Measurements from ENCODE around the gene SAFB2. TPM values are rescaled to one million over a fixed set of nuclear protein-coding genes. Genes with fewer than 3 reads are reported as not detected.

Gene SAFB2
- polyA plus RNA-seq, 1 of the 3 experiments (the other 2 are of a cell fraction): 37.7 TPM

DNA sequence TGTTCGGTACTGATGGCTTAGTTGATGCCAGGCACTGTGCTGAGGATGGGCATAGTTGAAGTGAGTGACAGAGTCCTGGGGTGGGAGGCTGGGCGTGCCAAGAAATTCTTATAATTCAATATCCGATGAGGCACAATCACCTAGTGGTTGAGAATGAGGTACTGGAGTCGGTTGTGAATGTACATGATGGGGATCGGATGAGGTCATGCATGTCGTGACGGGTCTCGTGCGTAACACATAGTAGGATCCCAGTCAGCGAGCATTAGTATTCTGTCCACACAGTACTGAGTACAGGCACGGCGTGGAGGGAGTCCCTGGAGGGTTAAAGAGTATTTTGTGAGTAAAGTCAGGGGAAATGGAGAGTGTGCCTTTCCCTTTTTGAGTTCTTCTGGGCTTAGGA, 3.1 kb upstream of the SAFB2 start:
- WGBS (ENCODE audit: low lambda C conversion rate): 94% methylated on average over 12 of the region's 12 CpGs
- peaks cover 10 to 29% of the 10 kb centered on the region in 2 experiments; a peak in 3 of 4 replicates for H3K4me1 ChIP-seq (ENCODE audit: control insufficient read depth in 1 of 2, insufficient read depth in 2 of 2, low read depth in 1 of 2, low read length in 1 of 2)
- H4K20me1 ChIP-seq (ENCODE audit: insufficient read depth): peaks cover 66% of the 10 kb centered on the region
- peaks cover 53% of the 10 kb centered on the region in 2 experiments for H3K36me3 ChIP-seq (replicated peaks in 1 of 2; ENCODE audit: control insufficient read depth in 1 of 2, insufficient read depth in 2 of 2, low read length in 1 of 2)
- H3K9me3 ChIP-seq: no peaks in the 10 kb centered on the region
- no peaks in the 10 kb centered on the region for H3K27me3 ChIP-seq (ENCODE audit: insufficient read depth)
- peaks cover 96% of the 10 kb centered on the region for H3K79me2 ChIP-seq (ENCODE audit: insufficient read depth)
- H3K27ac ChIP-seq (ENCODE audit: low read depth in 2 of 2, low read length in 1 of 2): no peak overlapping the region
- no peak overlapping the region for H3K4me3 ChIP-seq (ENCODE audit: low read depth in 2 of 2, low read length in 1 of 2)
- TF ChIP-seq ELF1 (IDR thresholded peaks at IDR 0.05): no peak
- TF ChIP-seq, protein P1, sequence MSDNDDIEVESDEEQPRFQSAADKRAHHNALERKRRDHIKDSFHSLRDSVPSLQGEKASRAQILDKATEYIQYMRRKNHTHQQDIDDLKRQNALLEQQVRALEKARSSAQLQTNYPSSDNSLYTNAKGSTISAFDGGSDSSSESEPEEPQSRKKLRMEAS (IDR thresholded peaks at IDR 0.05; ENCODE audit: low read depth): no peak
- no peak for TF ChIP-seq POLR2AphosphoS5 (IDR thresholded peaks at IDR 0.05; ENCODE audit: low read depth, low read length)
- no peak for TF ChIP-seq TEAD4 (IDR thresholded peaks at IDR 0.05; ENCODE audit: borderline replicate concordance, insufficient read depth)
- TF ChIP-seq EZH2phosphoT487 (IDR thresholded peaks at IDR 0.05; ENCODE audit: borderline replicate concordance, low read depth): no peak
- TF ChIP-seq CTCF (IDR thresholded peaks at IDR 0.05): no peak
- no peak for TF ChIP-seq CHD2 (IDR thresholded peaks at IDR 0.05; ENCODE audit: low read length, partially characterized antibody)
- TF ChIP-seq SMC3 (IDR thresholded peaks at IDR 0.05; ENCODE audit: low read depth, low read length): no peak
- TF ChIP-seq GABPA (IDR thresholded peaks at IDR 0.05; ENCODE audit: low read depth): no peak
- TF ChIP-seq NRF1 (IDR thresholded peaks at IDR 0.05; ENCODE audit: low read depth, low read length): no peak
- TF ChIP-seq YY1 (IDR thresholded peaks at IDR 0.05; ENCODE audit: low read depth): no peak
- TF ChIP-seq FOXM1 (IDR thresholded peaks at IDR 0.05; ENCODE audit: low read depth): no peak
- ChIA-PET CTCF (interaction anchor here (1.2 kb wide), 2 partner anchors 10 to 11 kb away, joined by 3 to 5 read pairs; no protein-coding TSS in a partner anchor), POLR2A (no interaction called here)
- H3K9ac ChIP-seq: no peak overlapping the region
- H3F3A ChIP-seq (replicated peaks; ENCODE audit: insufficient read depth): no peaks in the 10 kb centered on the region
- no peak overlapping the region for H2AFZ ChIP-seq (ENCODE audit: low read depth)
- DNase-seq: no peak
- no peaks in the 10 kb centered on the region for H3K9me2 ChIP-seq
- peak overlapping the region; percentile 85; the same call in 1 of the 2 replicates for H3K4me2 ChIP-seq

DNA sequence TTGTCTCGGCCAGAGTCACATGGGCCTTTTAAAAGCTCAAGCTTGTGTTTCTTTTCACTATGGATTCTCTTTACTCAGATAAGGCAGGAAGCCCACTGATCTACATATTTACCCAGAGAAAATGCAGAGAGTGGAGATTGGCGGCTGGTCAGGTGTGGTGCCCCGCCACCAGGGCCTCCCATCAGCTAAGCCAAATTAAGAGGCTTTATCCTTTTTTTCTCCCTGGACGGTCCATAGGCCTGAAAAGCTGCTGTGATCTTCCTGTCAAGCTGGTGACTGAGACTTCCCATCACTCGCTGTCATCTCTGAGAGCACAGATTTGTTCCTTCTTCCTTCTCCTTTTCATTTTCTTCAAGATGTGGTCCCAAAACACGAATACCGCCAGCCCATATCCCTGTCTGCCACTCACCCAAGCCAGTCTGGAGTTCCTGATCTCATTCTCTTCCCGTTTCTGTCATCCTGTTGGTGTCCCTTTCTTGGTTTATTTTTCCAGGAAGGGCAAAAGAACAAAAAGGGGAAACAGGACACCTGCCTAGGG, 2.2 kb upstream of the SAFB2 start:
- no peak overlapping the region for H2AFZ ChIP-seq (ENCODE audit: low read depth)
- H4K20me1 ChIP-seq (ENCODE audit: insufficient read depth): peaks cover 59% of the 10 kb centered on the region
- WGBS (ENCODE audit: low lambda C conversion rate): 65% methylated on average over 8 of the region's 8 CpGs
- ChIA-PET CTCF (no interaction called here), POLR2A (no interaction called here)
- peak overlapping the region in 1 of 2 experiments; percentile 92; a peak in 1 of 4 replicates for H3K27ac ChIP-seq (ENCODE audit: low read depth in 2 of 2, low read length in 1 of 2)
- no peaks in the 10 kb centered on the region for H3K27me3 ChIP-seq (ENCODE audit: insufficient read depth)
- no peaks in the 10 kb centered on the region for H3K9me2 ChIP-seq
- no peak for DNase-seq
- no peaks in the 10 kb centered on the region for H3F3A ChIP-seq (replicated peaks; ENCODE audit: insufficient read depth)
- no peaks in the 10 kb centered on the region for H3K9me3 ChIP-seq
- peak overlapping the region; percentile 96; the same call in 1 of the 2 replicates for H3K9ac ChIP-seq
- peaks cover 96% of the 10 kb centered on the region for H3K79me2 ChIP-seq (ENCODE audit: insufficient read depth)
- peak overlapping the region; percentile 93 to 98 for H3K4me3 ChIP-seq (ENCODE audit: low read depth in 2 of 2, low read length in 1 of 2)
- H3K4me2 ChIP-seq: peak overlapping the region; percentile 85
- H3K4me1 ChIP-seq (ENCODE audit: control insufficient read depth in 1 of 2, insufficient read depth in 2 of 2, low read depth in 1 of 2, low read length in 1 of 2): peaks cover 10 to 34% of the 10 kb centered on the region in 2 experiments; a peak in 3 of 4 replicates
- H3K36me3 ChIP-seq (replicated peaks in 1 of 2; ENCODE audit: control insufficient read depth in 1 of 2, insufficient read depth in 2 of 2, low read length in 1 of 2): peaks cover 53 to 58% of the 10 kb centered on the region in 2 experiments
- no peak for TF ChIP-seq NFIC (IDR thresholded peaks at IDR 0.05; ENCODE audit: borderline replicate concordance)
- no peak for TF ChIP-seq CTCF (IDR thresholded peaks at IDR 0.05)
- TF ChIP-seq, protein P2, sequence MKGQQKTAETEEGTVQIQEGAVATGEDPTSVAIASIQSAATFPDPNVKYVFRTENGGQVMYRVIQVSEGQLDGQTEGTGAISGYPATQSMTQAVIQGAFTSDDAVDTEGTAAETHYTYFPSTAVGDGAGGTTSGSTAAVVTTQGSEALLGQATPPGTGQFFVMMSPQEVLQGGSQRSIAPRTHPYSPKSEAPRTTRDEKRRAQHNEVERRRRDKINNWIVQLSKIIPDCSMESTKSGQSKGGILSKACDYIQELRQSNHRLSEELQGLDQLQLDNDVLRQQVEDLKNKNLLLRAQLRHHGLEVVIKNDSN (IDR thresholded peaks at IDR 0.05; ENCODE audit: borderline replicate concordance, low read depth): no peak
- TF ChIP-seq JUND (IDR thresholded peaks at IDR 0.05): no peak
- TF ChIP-seq GABPA (IDR thresholded peaks at IDR 0.05; ENCODE audit: low read depth): no peak
- TF ChIP-seq RAD21 (IDR thresholded peaks at IDR 0.05; ENCODE audit: low read length): no peak
- TF ChIP-seq RXRA (IDR thresholded peaks at IDR 0.05; ENCODE audit: borderline replicate concordance, low read depth): no peak
- TF ChIP-seq, protein P3, sequence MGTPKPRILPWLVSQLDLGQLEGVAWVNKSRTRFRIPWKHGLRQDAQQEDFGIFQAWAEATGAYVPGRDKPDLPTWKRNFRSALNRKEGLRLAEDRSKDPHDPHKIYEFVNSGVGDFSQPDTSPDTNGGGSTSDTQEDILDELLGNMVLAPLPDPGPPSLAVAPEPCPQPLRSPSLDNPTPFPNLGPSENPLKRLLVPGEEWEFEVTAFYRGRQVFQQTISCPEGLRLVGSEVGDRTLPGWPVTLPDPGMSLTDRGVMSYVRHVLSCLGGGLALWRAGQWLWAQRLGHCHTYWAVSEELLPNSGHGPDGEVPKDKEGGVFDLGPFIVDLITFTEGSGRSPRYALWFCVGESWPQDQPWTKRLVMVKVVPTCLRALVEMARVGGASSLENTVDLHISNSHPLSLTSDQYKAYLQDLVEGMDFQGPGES (IDR thresholded peaks at IDR 0.05; ENCODE audit: low read depth, low read length): no peak
- TF ChIP-seq ELF1 (IDR thresholded peaks at IDR 0.05): no peak
- TF ChIP-seq, protein P1 (IDR thresholded peaks at IDR 0.05; ENCODE audit: low read depth): no peak
- TF ChIP-seq SMC3 (IDR thresholded peaks at IDR 0.05; ENCODE audit: low read depth, low read length): no peak
- no peak for TF ChIP-seq YY1 (IDR thresholded peaks at IDR 0.05; ENCODE audit: low read depth)
- TF ChIP-seq MEF2A (IDR thresholded peaks at IDR 0.05; ENCODE audit: borderline replicate concordance, low read depth): no peak
- TF ChIP-seq MXI1 (IDR thresholded peaks at IDR 0.05; ENCODE audit: low read depth, low read length): no peak
- TF ChIP-seq FOXM1 (IDR thresholded peaks at IDR 0.05; ENCODE audit: low read depth): no peak
- no peak for TF ChIP-seq RFX5 (IDR thresholded peaks at IDR 0.05; ENCODE audit: low read length)
- no peak for TF ChIP-seq FOSL2 (IDR thresholded peaks at IDR 0.05; ENCODE audit: borderline replicate concordance, low read depth)
